Upper lobe of left lung (tissue), 4 donors: ENCODE data around the gene CAGE1.

Experiments used
- POLR2AphosphoS5 ChIP-seq, 2 donors: sonication (generic); formaldehyde crosslinking; IDR thresholded peaks; one replicate each; pipeline ENCODE4 v1.5.1; 2017; ENCODE audit warnings: antibody characterized with exemption in 2 of 2
- TF ChIP-seq, protein P1 (sequence below), 6 experiments: fragments of 450-650 bp in 4 of 6; fragments of 200-600 bp in 2 of 6; sonication (generic) in 2 of 6; IDR thresholded peaks; one replicate each; pipeline ENCODE4 v1.5.1; 2016 to 2019; ENCODE audit warnings: antibody characterized with exemption in 6 of 6

DNA sequence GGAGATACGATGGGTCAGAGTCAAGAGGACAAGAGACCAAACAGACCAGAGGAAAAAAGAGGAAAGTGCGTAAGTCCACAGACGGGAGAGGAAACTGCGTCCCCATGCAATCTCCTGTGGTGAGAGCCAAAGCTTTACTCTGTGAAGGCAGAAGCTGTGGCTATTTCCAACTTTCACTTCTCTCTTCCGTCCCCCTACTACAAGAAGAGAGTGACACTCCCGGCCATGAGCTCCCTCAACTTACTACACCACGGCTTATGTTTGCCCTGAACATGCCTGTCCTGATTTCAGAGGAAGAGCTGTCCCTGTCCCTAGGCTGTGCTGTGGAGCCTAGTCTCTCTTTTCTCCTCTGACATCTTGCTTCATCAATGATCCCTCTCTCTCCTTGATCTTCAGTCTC is 65.0 kb downstream of the CAGE1 start:
- TF ChIP-seq, protein P1, sequence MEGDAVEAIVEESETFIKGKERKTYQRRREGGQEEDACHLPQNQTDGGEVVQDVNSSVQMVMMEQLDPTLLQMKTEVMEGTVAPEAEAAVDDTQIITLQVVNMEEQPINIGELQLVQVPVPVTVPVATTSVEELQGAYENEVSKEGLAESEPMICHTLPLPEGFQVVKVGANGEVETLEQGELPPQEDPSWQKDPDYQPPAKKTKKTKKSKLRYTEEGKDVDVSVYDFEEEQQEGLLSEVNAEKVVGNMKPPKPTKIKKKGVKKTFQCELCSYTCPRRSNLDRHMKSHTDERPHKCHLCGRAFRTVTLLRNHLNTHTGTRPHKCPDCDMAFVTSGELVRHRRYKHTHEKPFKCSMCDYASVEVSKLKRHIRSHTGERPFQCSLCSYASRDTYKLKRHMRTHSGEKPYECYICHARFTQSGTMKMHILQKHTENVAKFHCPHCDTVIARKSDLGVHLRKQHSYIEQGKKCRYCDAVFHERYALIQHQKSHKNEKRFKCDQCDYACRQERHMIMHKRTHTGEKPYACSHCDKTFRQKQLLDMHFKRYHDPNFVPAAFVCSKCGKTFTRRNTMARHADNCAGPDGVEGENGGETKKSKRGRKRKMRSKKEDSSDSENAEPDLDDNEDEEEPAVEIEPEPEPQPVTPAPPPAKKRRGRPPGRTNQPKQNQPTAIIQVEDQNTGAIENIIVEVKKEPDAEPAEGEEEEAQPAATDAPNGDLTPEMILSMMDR (IDR thresholded peaks at IDR 0.05) = no peak
- TF ChIP-seq POLR2AphosphoS5 (IDR thresholded peaks at IDR 0.05) = no peak
